Measurements from ENCODE around the gene LRRC3. TPM values are rescaled to one million over a fixed set of nuclear protein-coding genes. Genes with fewer than 3 reads are reported as not detected.

The LRRC3 gene
- total RNA-seq, 1 experiment from 2014 or later, result 5.7 TPM

DNA sequence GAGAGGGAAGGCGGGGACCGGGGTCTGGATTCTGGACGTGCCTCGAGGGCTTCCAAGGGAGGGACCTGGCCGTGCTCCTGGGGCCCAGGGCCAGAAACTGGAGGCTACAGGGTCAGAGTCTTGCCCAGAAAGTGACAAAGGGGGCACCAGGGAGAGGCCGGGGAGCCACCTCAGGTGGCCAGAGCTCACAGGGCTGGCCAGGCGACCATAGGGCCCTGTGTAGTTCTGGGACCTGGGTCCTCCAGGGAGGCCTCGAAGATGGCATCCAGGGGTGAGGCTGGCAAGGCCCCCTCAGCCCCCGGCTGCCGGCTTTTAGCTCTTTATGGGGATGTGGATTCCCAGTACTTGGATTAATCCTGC lies 14.3 kb upstream of the LRRC3 start:
- H3K27ac Mint-ChIP-seq, result no peak overlapping the region
- ChIA-PET CTCF (no interaction called here), POLR2A (no interaction called here)
- H3K36me3 Mint-ChIP-seq, result no peaks in the 10 kb centered on the region
- H3K4me3 Mint-ChIP-seq, result no peak overlapping the region
- 0 out of 2 replicates have a peak, but pooled peaks cover 6% of the 10 kb centered on the region for H3K9me3 Mint-ChIP-seq
- H3K27me3 Mint-ChIP-seq (ENCODE audit: low read depth), result no peaks in the 10 kb centered on the region
- no peak for TF ChIP-seq ZNF396 (CRISPR knock-in tag; IDR thresholded peaks at IDR 0.05; ENCODE audit: borderline replicate concordance)
- TF ChIP-seq ESRRA (CRISPR knock-in tag; IDR thresholded peaks at IDR 0.05; ENCODE audit: borderline replicate concordance), result no peak
- TF ChIP-seq, protein P1, sequence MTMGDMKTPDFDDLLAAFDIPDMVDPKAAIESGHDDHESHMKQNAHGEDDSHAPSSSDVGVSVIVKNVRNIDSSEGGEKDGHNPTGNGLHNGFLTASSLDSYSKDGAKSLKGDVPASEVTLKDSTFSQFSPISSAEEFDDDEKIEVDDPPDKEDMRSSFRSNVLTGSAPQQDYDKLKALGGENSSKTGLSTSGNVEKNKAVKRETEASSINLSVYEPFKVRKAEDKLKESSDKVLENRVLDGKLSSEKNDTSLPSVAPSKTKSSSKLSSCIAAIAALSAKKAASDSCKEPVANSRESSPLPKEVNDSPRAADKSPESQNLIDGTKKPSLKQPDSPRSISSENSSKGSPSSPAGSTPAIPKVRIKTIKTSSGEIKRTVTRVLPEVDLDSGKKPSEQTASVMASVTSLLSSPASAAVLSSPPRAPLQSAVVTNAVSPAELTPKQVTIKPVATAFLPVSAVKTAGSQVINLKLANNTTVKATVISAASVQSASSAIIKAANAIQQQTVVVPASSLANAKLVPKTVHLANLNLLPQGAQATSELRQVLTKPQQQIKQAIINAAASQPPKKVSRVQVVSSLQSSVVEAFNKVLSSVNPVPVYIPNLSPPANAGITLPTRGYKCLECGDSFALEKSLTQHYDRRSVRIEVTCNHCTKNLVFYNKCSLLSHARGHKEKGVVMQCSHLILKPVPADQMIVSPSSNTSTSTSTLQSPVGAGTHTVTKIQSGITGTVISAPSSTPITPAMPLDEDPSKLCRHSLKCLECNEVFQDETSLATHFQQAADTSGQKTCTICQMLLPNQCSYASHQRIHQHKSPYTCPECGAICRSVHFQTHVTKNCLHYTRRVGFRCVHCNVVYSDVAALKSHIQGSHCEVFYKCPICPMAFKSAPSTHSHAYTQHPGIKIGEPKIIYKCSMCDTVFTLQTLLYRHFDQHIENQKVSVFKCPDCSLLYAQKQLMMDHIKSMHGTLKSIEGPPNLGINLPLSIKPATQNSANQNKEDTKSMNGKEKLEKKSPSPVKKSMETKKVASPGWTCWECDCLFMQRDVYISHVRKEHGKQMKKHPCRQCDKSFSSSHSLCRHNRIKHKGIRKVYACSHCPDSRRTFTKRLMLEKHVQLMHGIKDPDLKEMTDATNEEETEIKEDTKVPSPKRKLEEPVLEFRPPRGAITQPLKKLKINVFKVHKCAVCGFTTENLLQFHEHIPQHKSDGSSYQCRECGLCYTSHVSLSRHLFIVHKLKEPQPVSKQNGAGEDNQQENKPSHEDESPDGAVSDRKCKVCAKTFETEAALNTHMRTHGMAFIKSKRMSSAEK (CRISPR knock-in tag; IDR thresholded peaks at IDR 0.05; ENCODE audit: borderline replicate concordance), result no peak
- TF ChIP-seq, protein P2, sequence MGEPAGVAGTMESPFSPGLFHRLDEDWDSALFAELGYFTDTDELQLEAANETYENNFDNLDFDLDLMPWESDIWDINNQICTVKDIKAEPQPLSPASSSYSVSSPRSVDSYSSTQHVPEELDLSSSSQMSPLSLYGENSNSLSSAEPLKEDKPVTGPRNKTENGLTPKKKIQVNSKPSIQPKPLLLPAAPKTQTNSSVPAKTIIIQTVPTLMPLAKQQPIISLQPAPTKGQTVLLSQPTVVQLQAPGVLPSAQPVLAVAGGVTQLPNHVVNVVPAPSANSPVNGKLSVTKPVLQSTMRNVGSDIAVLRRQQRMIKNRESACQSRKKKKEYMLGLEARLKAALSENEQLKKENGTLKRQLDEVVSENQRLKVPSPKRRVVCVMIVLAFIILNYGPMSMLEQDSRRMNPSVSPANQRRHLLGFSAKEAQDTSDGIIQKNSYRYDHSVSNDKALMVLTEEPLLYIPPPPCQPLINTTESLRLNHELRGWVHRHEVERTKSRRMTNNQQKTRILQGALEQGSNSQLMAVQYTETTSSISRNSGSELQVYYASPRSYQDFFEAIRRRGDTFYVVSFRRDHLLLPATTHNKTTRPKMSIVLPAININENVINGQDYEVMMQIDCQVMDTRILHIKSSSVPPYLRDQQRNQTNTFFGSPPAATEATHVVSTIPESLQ (CRISPR knock-in tag; IDR thresholded peaks at IDR 0.05), result no peak
- TF ChIP-seq, protein P3, sequence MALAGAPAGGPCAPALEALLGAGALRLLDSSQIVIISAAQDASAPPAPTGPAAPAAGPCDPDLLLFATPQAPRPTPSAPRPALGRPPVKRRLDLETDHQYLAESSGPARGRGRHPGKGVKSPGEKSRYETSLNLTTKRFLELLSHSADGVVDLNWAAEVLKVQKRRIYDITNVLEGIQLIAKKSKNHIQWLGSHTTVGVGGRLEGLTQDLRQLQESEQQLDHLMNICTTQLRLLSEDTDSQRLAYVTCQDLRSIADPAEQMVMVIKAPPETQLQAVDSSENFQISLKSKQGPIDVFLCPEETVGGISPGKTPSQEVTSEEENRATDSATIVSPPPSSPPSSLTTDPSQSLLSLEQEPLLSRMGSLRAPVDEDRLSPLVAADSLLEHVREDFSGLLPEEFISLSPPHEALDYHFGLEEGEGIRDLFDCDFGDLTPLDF (CRISPR knock-in tag; IDR thresholded peaks at IDR 0.05), result no peak
- TF ChIP-seq, protein P4, sequence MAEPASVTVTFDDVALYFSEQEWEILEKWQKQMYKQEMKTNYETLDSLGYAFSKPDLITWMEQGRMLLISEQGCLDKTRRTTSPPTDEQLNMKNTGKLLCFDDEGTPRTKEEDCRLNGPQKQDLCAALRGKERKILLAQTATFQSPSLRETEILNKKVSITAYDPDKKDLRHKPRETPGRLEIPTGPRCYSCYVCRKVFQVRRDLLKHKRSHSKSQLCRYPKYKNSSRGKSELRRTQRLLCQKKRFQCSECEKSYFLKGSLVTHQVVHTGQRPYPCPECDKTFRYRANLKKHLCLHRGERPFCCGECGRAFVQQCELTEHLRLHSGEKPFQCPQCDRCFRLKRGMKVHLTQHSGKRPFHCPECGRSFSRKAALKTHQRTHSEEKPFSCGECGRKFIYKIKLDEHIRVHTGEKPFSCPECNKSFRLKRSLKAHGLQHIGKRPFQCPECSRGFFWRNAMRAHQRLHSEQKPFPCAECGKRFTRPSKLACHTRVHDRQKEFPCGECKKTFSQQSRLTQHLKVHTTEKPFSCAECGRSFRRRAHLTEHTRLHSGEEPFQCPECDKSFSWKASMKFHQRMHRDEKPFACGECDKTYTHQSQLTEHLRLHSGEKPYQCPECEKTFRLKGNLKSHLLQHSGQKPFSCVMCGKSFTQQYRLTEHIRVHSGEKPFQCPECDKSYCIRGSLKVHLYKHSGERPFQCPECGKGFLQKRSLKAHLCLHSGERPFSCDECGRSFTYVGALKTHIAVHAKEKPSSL (CRISPR knock-in tag; conservative IDR thresholded peaks at IDR 0.05), result no peak
- no peak for TF ChIP-seq SMAD3 (CRISPR knock-in tag; IDR thresholded peaks at IDR 0.05; ENCODE audit: borderline replicate concordance)
- no peak for TF ChIP-seq ELF4 (CRISPR knock-in tag; IDR thresholded peaks at IDR 0.05; ENCODE audit: low read depth)
- TF ChIP-seq MYBL2 (CRISPR knock-in tag; IDR thresholded peaks at IDR 0.05), result no peak
- TF ChIP-seq NR2C2 (CRISPR knock-in tag; IDR thresholded peaks at IDR 0.05), result no peak
- TF ChIP-seq, protein P5, sequence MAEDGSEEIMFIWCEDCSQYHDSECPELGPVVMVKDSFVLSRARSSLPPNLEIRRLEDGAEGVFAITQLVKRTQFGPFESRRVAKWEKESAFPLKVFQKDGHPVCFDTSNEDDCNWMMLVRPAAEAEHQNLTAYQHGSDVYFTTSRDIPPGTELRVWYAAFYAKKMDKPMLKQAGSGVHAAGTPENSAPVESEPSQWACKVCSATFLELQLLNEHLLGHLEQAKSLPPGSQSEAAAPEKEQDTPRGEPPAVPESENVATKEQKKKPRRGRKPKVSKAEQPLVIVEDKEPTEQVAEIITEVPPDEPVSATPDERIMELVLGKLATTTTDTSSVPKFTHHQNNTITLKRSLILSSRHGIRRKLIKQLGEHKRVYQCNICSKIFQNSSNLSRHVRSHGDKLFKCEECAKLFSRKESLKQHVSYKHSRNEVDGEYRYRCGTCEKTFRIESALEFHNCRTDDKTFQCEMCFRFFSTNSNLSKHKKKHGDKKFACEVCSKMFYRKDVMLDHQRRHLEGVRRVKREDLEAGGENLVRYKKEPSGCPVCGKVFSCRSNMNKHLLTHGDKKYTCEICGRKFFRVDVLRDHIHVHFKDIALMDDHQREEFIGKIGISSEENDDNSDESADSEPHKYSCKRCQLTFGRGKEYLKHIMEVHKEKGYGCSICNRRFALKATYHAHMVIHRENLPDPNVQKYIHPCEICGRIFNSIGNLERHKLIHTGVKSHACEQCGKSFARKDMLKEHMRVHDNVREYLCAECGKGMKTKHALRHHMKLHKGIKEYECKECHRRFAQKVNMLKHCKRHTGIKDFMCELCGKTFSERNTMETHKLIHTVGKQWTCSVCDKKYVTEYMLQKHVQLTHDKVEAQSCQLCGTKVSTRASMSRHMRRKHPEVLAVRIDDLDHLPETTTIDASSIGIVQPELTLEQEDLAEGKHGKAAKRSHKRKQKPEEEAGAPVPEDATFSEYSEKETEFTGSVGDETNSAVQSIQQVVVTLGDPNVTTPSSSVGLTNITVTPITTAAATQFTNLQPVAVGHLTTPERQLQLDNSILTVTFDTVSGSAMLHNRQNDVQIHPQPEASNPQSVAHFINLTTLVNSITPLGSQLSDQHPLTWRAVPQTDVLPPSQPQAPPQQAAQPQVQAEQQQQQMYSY (CRISPR knock-in tag; IDR thresholded peaks at IDR 0.05), result no peak
- TF ChIP-seq ATF1 (CRISPR knock-in tag; IDR thresholded peaks at IDR 0.05), result no peak
- no peak for TF ChIP-seq NFYB (CRISPR knock-in tag; conservative IDR thresholded peaks at IDR 0.05; ENCODE audit: low read depth)
- TF ChIP-seq, protein P6, sequence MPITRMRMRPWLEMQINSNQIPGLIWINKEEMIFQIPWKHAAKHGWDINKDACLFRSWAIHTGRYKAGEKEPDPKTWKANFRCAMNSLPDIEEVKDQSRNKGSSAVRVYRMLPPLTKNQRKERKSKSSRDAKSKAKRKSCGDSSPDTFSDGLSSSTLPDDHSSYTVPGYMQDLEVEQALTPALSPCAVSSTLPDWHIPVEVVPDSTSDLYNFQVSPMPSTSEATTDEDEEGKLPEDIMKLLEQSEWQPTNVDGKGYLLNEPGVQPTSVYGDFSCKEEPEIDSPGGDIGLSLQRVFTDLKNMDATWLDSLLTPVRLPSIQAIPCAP (CRISPR knock-in tag; IDR thresholded peaks at IDR 0.05), result no peak
- no peak for TF ChIP-seq IRF2 (CRISPR knock-in tag; IDR thresholded peaks at IDR 0.05; ENCODE audit: borderline replicate concordance, low read depth)
- no peak for ATAC-seq
- no peak for DNase-seq (ENCODE audit: low spot score)
- no peaks in the 10 kb centered on the region for H3K4me1 Mint-ChIP-seq
